Measurements from ENCODE around the gene FBXO22.
"Not testable (repeated sequence)": the region's sequence is repeated elsewhere in the genome, so short reads cannot be mapped to it uniquely, and the experiment has no call there.

The FBXO22 gene

DNA sequence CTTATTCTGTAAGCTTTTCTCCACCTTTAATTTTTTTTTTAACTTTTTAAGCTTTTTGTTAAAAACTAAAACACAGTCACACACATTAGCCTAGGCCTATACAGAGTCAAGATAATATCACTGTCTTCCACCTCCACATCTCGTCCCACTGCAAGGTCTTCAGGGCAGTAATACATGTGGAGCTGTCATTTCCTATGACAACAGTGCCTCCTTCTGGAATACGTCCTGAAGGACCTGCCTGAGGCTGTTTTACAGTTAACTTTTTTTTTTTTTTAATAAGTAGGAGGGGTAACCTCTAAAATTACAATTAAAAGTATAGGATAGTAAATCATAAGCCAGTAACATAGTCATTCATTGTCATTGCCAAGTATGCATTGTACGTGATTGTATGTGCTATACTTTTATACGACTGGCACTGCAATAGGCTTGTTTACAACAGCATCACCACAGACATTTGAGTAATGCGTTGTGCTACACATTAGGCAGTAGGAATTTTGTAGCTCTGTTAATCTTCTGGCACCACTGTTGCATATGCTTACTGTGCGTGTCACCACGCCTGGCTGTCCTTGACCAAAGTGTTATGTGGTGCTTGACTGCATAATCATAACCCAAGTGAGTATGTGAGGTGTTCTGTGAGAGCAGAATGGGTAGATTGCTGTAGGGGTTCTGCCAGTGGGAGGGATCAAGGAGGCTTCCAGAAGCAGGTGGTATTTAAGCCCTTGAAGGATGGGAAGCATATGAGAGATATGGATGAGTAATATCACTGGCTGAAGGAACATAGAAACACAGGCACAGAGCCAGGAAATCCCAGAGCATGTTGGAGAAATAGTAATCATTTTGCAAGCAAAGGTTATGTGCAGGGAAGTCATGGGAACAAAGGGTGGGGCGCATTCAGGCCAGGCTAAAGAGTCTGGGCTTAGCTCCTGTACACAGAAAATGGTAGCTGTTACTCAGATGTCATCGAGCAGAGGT lies 18.3 kb downstream of the FBXO22 start:
- no peak for DNase-seq

DNA sequence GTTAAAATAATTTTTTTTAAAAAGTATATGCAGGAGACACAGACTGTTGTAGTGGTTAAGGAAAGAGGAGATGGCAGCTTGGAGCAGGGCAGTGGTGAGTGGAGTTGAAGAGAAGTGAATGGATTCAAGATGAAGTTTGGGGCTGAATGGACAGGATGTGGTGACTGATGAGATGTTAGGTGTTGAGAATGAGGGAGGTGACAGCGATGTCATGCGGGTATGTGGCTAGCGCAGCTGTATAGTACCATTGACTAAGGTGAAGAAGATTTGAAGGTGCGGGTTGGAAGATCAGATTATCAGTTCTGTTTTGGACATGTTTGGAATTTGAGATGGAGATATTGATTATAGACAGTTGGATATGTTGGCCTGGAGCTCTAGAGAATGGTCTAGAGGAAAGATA lies 20.1 kb downstream of the FBXO22 start:
- no peak for DNase-seq

DNA sequence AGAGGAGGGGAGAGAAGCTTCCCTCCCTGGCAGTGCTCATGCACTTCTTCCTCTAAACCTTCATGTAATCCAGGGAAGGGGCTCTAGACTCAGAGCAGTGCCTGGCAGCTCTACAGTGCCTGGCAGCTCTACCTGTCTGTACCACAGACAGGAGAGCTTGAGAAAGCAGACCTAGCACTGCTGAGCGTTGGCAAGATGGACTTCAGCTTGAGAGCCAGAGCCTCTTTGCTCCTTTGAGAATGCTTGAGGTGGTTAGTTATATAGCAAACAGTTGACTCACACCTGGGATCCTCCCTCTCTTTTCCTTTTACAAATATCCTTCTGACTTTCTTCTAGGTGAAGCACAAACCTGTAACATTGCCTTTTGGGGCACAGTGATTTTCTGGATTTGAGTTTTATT lies 20.9 kb downstream of the FBXO22 start:
- no peak for DNase-seq

- no peak for DNase-seq
Measured at GRCh38 chr15:75925440-75925839, 21.8 kb downstream of the FBXO22 start.

DNA sequence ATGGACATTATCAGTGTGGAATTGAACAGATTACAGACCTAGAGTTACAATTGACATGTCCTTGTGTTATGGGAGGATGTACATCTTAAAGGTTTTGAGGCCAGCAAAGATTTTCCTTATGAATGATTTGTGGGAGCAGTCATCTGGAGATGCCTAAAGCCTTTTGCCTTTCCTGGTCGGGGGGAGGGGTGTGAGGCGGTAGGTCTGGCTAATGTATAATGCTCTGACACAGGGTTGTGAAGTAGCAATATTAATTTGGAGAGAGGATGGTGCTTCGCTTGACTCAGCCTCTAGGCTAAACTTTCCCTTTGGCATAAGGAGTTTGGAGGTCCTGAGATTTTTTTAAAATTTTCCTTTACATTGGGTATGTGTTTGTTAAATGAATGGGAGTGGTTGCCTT lies 23.3 kb downstream of the FBXO22 start:
- DNase-seq, result no peak

- DNase-seq, result no peak
Measured at GRCh38 chr15:75927601-75928000, 23.9 kb downstream of the FBXO22 start.

- DNase-seq, result no peak
Measured at GRCh38 chr15:75928680-75929608, 25.3 kb downstream of the FBXO22 start.

DNA sequence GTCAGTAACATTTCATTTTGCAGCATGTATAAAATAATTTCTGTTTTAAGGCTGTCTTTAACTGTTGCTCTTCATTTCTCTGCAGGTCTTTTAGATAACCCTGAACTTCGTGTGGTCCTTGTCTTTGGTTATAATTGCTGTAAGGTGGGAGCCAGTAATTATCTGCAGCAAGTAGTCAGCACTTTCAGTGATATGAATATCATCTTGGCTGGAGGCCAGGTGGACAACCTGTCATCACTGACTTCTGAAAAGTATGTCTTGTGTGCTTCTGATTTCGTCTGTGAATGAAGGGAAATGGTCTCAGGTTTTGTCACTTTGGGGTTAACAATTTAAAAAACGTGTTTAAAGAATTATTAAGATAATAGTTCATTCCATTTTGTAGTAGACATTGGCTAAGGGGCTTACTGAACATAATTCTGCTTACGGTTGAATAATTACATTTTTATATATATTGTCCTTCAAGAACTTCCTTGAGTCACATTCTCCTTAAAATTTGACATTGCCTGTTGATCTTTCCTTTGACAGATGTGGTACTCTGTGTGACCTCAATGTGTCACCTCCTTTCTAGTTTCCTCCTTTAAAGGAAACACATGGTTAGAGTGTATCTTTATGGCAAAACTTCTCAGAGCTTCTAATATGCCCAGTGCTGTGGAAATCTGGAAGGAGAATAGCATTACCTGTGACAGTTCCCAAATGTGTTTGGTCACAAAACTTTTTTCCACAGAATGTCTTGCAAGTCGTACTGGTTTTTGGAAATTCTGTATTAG lies 26.3 kb downstream of the FBXO22 start:
- no peak for DNase-seq

- no peak for DNase-seq
Measured at GRCh38 chr15:75930866-75931265, 27.2 kb downstream of the FBXO22 start.

GRCh38 chr15:75942464-75942863 lies 38.8 kb downstream of the FBXO22 start:
- no peak for DNase-seq

DNA sequence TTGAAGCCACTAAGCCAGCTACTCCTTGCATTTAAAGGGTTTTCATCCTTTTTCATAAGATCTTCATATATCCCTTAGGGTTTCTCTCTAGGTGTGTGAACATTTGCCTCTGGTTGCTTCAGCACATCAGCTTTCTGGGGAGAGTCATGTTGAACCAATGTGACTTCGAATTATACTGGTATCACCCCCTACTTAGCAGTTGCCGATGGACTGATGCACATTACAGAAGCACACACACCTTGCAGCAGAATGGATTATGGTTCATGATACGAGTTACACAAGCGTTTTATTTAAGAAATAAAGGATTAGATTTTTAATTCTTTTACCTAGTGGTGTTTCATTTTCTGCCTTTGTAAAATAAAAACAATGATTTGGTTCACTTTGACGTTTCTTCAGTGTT lies 39.6 kb downstream of the FBXO22 start:
- DNase-seq, result no peak

- no peak for DNase-seq
Measured at GRCh38 chr15:75943713-75944215, 40.1 kb downstream of the FBXO22 start.

GRCh38 chr15:75945953-75946352 lies 42.3 kb downstream of the FBXO22 start:
- no peak for DNase-seq

DNA sequence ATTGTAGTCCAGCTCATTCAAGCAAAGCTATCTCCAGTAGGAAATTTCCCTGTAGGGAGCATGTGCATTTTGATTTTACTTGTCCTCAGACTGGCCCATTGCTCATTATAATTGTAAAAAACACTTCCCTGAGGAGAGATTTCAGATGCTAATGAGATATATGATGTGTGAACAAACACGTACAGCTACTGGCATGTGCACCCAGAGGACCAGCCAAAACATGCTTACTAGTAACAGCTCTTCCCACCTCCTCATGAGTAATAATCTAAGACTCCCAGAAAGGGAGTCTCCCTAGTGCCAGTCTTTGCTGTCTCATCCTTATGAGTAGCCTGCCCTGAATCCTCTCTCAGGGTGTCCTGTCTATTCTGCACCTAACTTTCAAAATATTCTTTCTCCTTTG lies 43.4 kb downstream of the FBXO22 start:
- no peak for DNase-seq

- DNase-seq, result no peak
Measured at GRCh38 chr15:75948761-75949296, 45.2 kb downstream of the FBXO22 start.

DNA sequence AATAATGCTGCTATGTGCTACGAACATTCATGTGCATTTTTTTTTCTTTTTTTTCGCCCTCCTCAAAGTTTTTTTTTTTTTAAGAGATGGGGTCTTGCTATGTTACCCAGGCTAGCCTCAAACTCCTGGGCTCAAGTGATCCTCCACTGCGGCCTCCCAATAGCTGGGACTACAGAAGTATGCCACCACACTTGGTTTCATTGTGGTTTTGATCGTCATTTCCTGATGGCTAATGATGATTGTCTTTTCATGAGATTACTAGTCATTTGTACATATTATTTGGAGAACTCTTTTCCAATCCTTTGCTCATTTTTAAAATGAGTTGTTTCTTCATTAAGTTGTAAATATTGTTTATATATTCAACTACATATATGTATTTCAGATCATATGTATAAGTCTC lies 48.8 kb downstream of the FBXO22 start:
- no peak for DNase-seq

GRCh38 chr15:75955720-75956119 lies 52.0 kb downstream of the FBXO22 start:
- DNase-seq, result no peak

GRCh38 chr15:75961331-75961730 lies 57.7 kb downstream of the FBXO22 start:
- DNase-seq, result no peak

GRCh38 chr15:75966073-75966472 lies 62.4 kb downstream of the FBXO22 start:
- DNase-seq, result no peak

- not testable (repeated sequence) for DNase-seq
Measured at GRCh38 chr15:75976766-75977165, 73.1 kb downstream of the FBXO22 start.

DNA sequence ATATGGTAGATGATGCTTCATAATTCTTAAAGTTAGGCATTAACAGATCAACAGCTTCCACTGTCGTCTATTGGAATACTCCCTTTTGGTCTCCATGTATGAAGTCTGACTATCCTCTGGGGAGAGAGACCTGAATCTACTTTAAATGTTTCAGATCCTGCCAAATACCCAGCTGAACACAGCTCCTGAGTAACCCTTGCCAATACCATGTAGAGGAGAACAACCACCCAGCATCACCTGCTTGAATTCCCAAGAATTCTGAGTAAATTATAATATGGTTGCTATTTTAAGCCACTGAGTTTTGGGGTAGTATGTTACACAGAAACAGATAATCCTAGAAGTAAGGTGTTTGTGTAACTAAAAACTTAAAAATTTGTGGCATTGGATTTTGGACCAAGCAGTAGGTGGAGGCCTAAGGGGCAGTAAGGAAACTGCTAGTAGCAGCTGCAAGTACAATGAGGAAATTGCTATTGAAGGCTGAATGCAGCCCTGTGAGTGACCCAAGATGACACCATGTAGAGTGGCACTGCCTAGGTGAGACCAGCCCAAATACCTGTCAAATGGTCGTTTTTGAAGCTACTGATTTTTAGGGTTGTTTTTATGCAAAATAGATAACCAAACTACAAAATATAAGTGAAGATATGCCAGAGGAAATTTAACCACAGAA lies 77.6 kb downstream of the FBXO22 start:
- no peak for DNase-seq

DNA sequence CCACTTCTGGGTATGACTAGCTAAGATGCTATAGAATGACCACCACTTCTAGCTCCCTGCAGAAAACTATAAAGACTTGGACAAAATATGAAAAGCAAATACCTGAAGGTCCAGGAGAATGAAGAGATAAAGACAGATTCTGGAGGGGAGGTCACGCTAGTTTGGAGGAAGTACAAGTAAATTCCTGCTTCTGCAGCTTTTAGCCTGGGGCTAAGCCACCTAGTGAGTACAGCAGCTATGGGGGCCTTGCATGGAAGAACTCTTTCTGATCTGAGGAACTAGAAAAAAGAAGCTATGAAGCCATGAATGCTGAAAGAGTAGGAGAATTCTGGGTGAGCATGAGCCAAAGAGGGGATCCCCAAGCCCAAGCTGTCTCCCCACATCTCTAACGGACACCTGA lies 78.8 kb downstream of the FBXO22 start:
- no peak for DNase-seq

Measured in NCI-H1930 (cell line).